Upper lobe of left lung (tissue), 4 donors: ENCODE results near the gene METRNL.

Experiments
- EP300 ChIP-seq, 4 donors: sonication (generic); formaldehyde crosslinking; IDR thresholded peaks; one replicate each; pipeline ENCODE4 v1.5.1; 2017; ENCODE audit warnings: antibody characterized with exemption in 4 of 4, control low read depth in 2 of 4
- POLR2A ChIP-seq, 4 donors: fragments of 450-650 bp; IDR thresholded peaks; one replicate each; pipeline ENCODE4 v1.5.1; 2016 to 2017; ENCODE audit warnings: antibody characterized with exemption in 4 of 4, mild to moderate bottlenecking in 2 of 4
- POLR2AphosphoS5 ChIP-seq, 2 donors: sonication (generic); formaldehyde crosslinking; IDR thresholded peaks; one replicate each; pipeline ENCODE4 v1.5.1; 2017; ENCODE audit warnings: antibody characterized with exemption in 2 of 2
- TF ChIP-seq, protein P1 (sequence below), 6 experiments: fragments of 450-650 bp in 4 of 6; fragments of 200-600 bp in 2 of 6; sonication (generic) in 2 of 6; IDR thresholded peaks; one replicate each; pipeline ENCODE4 v1.5.1; 2016 to 2019; ENCODE audit warnings: antibody characterized with exemption in 6 of 6

DNA sequence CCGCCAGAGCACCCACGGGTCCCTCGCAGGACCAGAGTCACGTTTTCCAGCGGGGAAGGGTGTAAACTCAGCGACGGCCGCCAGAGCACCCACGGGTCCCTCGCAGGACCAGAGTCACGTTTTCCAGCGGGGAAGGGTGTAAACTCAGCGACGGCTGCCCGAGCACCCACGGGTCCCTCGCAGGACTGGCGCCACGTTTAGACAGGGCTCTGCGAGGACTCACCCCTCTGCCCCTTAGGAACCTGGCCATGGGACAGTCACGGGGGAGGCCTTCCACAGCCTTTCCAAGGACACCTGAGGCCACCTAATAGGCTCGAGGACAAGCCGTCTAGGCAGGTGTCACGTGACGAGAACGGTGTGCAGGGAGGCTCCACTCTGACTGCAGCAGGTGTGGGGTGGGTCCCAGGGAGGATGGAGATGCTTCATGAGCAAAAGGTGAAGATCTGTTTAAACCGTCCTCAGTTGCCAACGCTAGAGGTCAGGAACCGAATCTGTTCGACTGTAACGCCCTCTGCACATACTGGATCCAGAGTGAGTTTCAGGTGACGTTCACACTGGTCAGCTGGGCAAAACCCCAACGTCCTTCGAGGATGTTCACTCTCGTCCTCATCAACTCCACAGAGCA lies 48.0 kb upstream of the METRNL start:
- TF ChIP-seq, protein P1, sequence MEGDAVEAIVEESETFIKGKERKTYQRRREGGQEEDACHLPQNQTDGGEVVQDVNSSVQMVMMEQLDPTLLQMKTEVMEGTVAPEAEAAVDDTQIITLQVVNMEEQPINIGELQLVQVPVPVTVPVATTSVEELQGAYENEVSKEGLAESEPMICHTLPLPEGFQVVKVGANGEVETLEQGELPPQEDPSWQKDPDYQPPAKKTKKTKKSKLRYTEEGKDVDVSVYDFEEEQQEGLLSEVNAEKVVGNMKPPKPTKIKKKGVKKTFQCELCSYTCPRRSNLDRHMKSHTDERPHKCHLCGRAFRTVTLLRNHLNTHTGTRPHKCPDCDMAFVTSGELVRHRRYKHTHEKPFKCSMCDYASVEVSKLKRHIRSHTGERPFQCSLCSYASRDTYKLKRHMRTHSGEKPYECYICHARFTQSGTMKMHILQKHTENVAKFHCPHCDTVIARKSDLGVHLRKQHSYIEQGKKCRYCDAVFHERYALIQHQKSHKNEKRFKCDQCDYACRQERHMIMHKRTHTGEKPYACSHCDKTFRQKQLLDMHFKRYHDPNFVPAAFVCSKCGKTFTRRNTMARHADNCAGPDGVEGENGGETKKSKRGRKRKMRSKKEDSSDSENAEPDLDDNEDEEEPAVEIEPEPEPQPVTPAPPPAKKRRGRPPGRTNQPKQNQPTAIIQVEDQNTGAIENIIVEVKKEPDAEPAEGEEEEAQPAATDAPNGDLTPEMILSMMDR (IDR thresholded peaks at IDR 0.05) = no peak
- TF ChIP-seq EP300 (IDR thresholded peaks at IDR 0.05) = no peak
- TF ChIP-seq POLR2AphosphoS5 (IDR thresholded peaks at IDR 0.05) = no peak
- TF ChIP-seq POLR2A (IDR thresholded peaks at IDR 0.05) = no peak
